ENCODE results near the gene ZNG1E. TPM values are rescaled to one million over a fixed set of nuclear protein-coding genes. Genes with fewer than 3 reads are reported as not detected.
"Not testable (repeated sequence)": the region's sequence is repeated elsewhere in the genome, so short reads cannot be mapped to it uniquely, and the experiment has no call there.

Gene ZNG1E
- 10 to 100 TPM in 2 of 4 donors, 1 to 10 TPM in 2; 7.7 to 15.9 (median 10.6) TPM for total RNA-seq

DNA sequence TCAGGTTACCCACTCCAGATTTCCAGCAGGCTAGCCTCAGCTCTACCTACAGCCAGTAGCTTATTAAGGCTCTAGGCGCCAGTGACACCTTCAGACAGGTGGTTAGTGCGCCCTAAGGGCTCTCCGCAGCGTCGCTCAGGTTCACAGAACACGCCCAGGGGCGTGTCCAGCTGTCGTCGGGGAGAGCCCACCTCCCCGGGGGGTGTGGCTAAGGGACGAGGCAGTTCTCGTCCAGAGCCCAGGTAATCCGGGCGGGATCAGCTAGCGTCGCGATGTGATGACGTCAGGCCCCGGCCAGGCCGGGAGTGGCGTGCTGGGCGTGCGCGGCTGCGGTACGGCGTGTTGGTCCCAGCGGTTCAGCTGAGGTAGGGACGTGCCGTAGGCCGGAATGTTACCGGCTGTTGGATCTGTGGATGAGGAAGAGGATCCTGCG, at the start of gene ZNG1E:
TSS of gene ZNG1E (plus strand) at position 340 of the 433 bp plus-strand sequence. CDS start at position 389, 49 bp downstream.
- H3K4me1 ChIP-seq; intact Hi-C loops (cut with DNase I; ENCODE audit: low total_unique reads); in situ Hi-C loops (cut with MboI; ENCODE audit: low sequenced_read_pairs in 4 of 4); ATAC-seq; H3K27me3 ChIP-seq; H3K36me3 ChIP-seq; H3K9me3 ChIP-seq: not testable (repeated sequence)
- DNase-seq, result peak; percentile 41 to 63
- peak within 1 kb of the TSS; percentile 42 to 59 (median 51) for H3K4me3 ChIP-seq
- H3K27ac ChIP-seq, result peak within 1 kb of the TSS; percentile 62 to 69 (median 66)

- in situ Hi-C loops (cut with MboI; ENCODE audit: low sequenced_read_pairs in 4 of 4); DNase-seq; H3K4me3 ChIP-seq; H3K9me3 ChIP-seq; H3K27ac ChIP-seq; H3K36me3 ChIP-seq; H3K4me1 ChIP-seq; H3K27me3 ChIP-seq; intact Hi-C loops (cut with DNase I; ENCODE audit: low total_unique reads); ATAC-seq: not testable (repeated sequence)
Observed at GRCh38 chr9:65673579-65673978, 2.1 kb upstream of the ZNG1E start.

- H3K27ac ChIP-seq; H3K36me3 ChIP-seq; in situ Hi-C loops (cut with MboI; ENCODE audit: low sequenced_read_pairs in 4 of 4); DNase-seq; H3K9me3 ChIP-seq; ATAC-seq; H3K27me3 ChIP-seq; H3K4me1 ChIP-seq; intact Hi-C loops (cut with DNase I; ENCODE audit: low total_unique reads): not testable (repeated sequence)
- H3K4me3 ChIP-seq, result peak overlapping the region in 1 of 4 donors; percentile 59
Observed at GRCh38 chr9:65675018-65675417, 710 bp upstream of the ZNG1E start.

- DNase-seq; intact Hi-C loops (cut with DNase I; ENCODE audit: low total_unique reads); H3K4me1 ChIP-seq; ATAC-seq; H3K27me3 ChIP-seq; H3K36me3 ChIP-seq; in situ Hi-C loops (cut with MboI; ENCODE audit: low sequenced_read_pairs in 4 of 4); H3K9me3 ChIP-seq: not testable (repeated sequence)
- Histone ChIP-seq H3K27ac (peak overlapping the region; percentile 44 to 62 (median 50)), H3K4me3 (peak overlapping the region in 3 of 4 donors; percentile 1 to 46 (median 34))
Observed at GRCh38 chr9:65676389-65676788, 661 bp downstream of the ZNG1E start.

DNA sequence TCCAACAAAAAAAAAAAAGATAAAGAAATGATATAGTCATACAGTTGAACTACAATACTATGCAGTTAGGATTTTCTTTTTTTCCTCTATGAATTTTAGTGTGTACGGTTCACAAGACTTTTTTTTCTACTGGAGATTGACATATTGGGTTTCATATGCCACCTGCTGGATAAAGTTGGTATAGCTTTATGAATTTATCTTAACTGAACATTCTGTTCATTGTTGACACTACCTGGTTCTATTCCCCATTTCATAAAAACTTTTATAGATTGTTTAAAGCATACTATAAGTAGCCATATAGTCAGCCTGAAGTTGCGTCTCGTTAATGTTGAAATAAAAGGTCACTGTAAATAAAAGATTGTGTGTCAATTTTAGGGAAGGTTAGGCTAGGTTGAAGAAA, 2.8 kb downstream of the ZNG1E start:
- ATAC-seq; H3K9me3 ChIP-seq; H3K4me3 ChIP-seq; H3K36me3 ChIP-seq; H3K27ac ChIP-seq; intact Hi-C loops (cut with DNase I; ENCODE audit: low total_unique reads); DNase-seq; H3K27me3 ChIP-seq; H3K4me1 ChIP-seq; in situ Hi-C loops (cut with MboI; ENCODE audit: low sequenced_read_pairs in 4 of 4): not testable (repeated sequence)
- TF ChIP-seq, protein P1, sequence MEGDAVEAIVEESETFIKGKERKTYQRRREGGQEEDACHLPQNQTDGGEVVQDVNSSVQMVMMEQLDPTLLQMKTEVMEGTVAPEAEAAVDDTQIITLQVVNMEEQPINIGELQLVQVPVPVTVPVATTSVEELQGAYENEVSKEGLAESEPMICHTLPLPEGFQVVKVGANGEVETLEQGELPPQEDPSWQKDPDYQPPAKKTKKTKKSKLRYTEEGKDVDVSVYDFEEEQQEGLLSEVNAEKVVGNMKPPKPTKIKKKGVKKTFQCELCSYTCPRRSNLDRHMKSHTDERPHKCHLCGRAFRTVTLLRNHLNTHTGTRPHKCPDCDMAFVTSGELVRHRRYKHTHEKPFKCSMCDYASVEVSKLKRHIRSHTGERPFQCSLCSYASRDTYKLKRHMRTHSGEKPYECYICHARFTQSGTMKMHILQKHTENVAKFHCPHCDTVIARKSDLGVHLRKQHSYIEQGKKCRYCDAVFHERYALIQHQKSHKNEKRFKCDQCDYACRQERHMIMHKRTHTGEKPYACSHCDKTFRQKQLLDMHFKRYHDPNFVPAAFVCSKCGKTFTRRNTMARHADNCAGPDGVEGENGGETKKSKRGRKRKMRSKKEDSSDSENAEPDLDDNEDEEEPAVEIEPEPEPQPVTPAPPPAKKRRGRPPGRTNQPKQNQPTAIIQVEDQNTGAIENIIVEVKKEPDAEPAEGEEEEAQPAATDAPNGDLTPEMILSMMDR (IDR thresholded peaks at IDR 0.05 in 4 of 5, conservative IDR thresholded peaks at IDR 0.05 in 1 of 5), result peak in 2 of 5 experiments; percentile 15 to 32

DNA sequence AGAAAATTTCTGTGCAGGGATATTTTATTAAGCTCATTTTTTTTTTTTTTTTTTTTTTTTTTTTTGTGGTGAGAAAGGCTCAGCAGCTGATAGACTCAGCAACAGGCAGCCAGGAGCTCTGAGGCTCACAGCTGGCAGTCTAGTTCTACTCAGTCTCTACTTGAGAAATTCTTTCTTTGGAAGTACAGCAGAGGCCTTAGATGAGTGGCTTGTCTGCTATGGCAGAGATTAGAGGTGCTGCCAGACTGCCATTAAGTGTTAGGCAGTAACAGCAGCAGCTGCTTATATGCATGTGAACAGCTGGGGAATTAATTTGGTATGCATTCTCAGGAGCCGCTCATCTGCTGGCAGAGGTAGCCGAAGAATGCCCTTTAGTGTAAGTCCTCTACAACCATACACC, 27.8 kb downstream of the ZNG1E start:
- H3K27ac ChIP-seq; H3K27me3 ChIP-seq; H3K36me3 ChIP-seq; H3K9me3 ChIP-seq; intact Hi-C loops (cut with DNase I; ENCODE audit: low total_unique reads); DNase-seq; H3K4me3 ChIP-seq; in situ Hi-C loops (cut with MboI; ENCODE audit: low sequenced_read_pairs in 4 of 4); ATAC-seq; H3K4me1 ChIP-seq: not testable (repeated sequence)

- H3K4me3 ChIP-seq; H3K27me3 ChIP-seq; in situ Hi-C loops (cut with MboI; ENCODE audit: low sequenced_read_pairs in 4 of 4); DNase-seq; H3K9me3 ChIP-seq; H3K4me1 ChIP-seq; intact Hi-C loops (cut with DNase I; ENCODE audit: low total_unique reads); ATAC-seq; H3K36me3 ChIP-seq; H3K27ac ChIP-seq: not testable (repeated sequence)
Observed at GRCh38 chr9:65714445-65714844, 38.7 kb downstream of the ZNG1E start.

- H3K4me3 ChIP-seq; intact Hi-C loops (cut with DNase I; ENCODE audit: low total_unique reads); ATAC-seq; H3K9me3 ChIP-seq; in situ Hi-C loops (cut with MboI; ENCODE audit: low sequenced_read_pairs in 4 of 4); H3K4me1 ChIP-seq; H3K27ac ChIP-seq; H3K27me3 ChIP-seq; DNase-seq; H3K36me3 ChIP-seq: not testable (repeated sequence)
Observed at GRCh38 chr9:65737096-65737564, 61.4 kb downstream of the ZNG1E start, which contains the start of gene FOXD4L4. Gene FOXD4L4, plus strand, starts transcription at chr9:65737146. Its CDS starts 0 bp downstream, at chr9:65737146.

GRCh38 chr9:65738133-65738532, 62.4 kb downstream of the ZNG1E start:
- not testable (repeated sequence) for H3K4me3 ChIP-seq, H3K27ac ChIP-seq

More at GRCh38 chr9:65738133-65738532, 62.4 kb downstream of the ZNG1E start:
- H3K36me3 ChIP-seq; intact Hi-C loops (cut with DNase I; ENCODE audit: low total_unique reads); H3K4me1 ChIP-seq; DNase-seq; H3K9me3 ChIP-seq; H3K27me3 ChIP-seq; in situ Hi-C loops (cut with MboI; ENCODE audit: low sequenced_read_pairs in 4 of 4); ATAC-seq: not testable (repeated sequence)
